ENCODE data around the gene EHD4.

The EHD4 gene

DNA sequence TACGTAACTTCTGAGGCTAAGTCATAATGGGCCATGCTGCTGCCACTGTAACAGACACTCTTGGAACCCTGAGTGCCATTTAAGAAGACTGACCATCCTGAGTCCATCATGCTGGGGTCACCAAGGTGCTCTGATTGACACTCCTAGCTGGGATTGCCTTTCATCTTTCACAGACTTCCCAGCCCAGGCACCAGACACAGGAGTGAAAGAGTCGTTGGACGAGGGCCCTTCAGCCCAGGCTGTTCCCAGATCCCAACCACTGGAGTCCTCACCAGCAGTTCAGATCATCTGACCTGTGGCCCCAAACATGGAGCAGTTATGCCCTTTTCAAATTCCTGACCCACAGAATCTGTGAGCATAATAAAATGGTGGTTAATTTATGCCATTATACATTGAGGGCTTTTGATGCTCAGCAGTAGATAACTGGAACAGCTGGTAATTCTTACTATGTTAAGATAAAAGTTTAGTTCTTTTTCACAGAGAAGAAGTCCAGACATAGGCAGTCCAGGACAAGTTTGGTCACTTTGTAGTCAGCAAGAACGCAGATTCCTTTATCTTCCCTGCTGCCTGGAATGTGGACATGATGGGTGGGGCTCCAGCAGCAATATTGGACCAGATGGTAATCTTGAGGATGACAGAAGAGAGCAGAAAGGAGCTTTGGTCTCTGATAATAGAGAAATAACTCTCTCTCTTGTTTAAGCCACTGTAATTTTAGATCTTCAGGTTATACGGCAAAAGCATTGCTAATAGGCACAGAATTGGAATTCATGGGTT, 7.3 kb upstream of the EHD4 start:
- no peaks in the 10 kb centered on the region for H3K4me1 ChIP-seq (ENCODE audit: low read length)
- no peak overlapping the region for H2AFZ ChIP-seq (ENCODE audit: low read depth, low read length)

DNA sequence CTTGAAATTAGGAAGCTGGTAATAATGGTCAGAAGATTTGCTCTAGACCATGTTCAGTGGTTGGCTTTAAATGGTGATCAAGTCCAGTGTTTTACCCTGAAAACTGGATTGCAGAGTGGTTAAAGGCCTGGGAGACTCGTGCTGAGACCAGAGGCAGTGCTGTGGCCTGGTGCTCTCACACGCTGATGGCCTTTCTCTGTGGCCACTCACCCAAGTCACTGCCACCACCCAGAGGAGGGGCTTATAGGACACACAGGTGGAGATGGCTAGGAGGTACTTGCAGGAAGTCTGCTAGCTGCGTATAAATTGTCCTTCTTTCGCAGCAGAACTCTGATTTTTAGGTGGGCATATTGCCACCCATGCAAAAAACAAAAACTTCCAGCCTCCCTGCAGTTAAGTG, 6.2 kb upstream of the EHD4 start:
- no peak overlapping the region for H3K9ac ChIP-seq (ENCODE audit: low read length)
- H3K4me1 ChIP-seq (ENCODE audit: low read length) = no peaks in the 10 kb centered on the region
- H2AFZ ChIP-seq (ENCODE audit: low read depth, low read length) = no peak overlapping the region
- no peaks in the 10 kb centered on the region for H3K9me3 ChIP-seq (ENCODE audit: insufficient read depth, low read length)
- no peak overlapping the region for H3K4me2 ChIP-seq (ENCODE audit: low read length)
- H3K79me2 ChIP-seq (ENCODE audit: low read length) = no peaks in the 10 kb centered on the region
- H3K27me3 ChIP-seq (ENCODE audit: low read depth, low read length) = peaks cover 57% of the 10 kb centered on the region
- no peak overlapping the region for H3K4me3 ChIP-seq (ENCODE audit: low read length)
- no peak overlapping the region for H3K27ac ChIP-seq (ENCODE audit: low read length)
- no peaks in the 10 kb centered on the region for H3K36me3 ChIP-seq (replicated peaks; ENCODE audit: low read depth, low read length)
- TF ChIP-seq EZH2phosphoT487 (IDR thresholded peaks at IDR 0.05; ENCODE audit: low read depth) = no peak
- TF ChIP-seq, protein P1, sequence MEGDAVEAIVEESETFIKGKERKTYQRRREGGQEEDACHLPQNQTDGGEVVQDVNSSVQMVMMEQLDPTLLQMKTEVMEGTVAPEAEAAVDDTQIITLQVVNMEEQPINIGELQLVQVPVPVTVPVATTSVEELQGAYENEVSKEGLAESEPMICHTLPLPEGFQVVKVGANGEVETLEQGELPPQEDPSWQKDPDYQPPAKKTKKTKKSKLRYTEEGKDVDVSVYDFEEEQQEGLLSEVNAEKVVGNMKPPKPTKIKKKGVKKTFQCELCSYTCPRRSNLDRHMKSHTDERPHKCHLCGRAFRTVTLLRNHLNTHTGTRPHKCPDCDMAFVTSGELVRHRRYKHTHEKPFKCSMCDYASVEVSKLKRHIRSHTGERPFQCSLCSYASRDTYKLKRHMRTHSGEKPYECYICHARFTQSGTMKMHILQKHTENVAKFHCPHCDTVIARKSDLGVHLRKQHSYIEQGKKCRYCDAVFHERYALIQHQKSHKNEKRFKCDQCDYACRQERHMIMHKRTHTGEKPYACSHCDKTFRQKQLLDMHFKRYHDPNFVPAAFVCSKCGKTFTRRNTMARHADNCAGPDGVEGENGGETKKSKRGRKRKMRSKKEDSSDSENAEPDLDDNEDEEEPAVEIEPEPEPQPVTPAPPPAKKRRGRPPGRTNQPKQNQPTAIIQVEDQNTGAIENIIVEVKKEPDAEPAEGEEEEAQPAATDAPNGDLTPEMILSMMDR (IDR thresholded peaks at IDR 0.05; ENCODE audit: low read depth, low read length) = no peak
- H4K20me1 ChIP-seq (ENCODE audit: insufficient read depth, low read length) = no peaks in the 10 kb centered on the region

More for the DNA sequence above, 7.3 kb upstream of the EHD4 start:
- no peaks in the 10 kb centered on the region for H3K36me3 ChIP-seq (replicated peaks; ENCODE audit: low read depth, low read length)
- H3K9me3 ChIP-seq (ENCODE audit: insufficient read depth, low read length) = no peaks in the 10 kb centered on the region
- no peaks in the 10 kb centered on the region for H3K79me2 ChIP-seq (ENCODE audit: low read length)
- no peak overlapping the region for H3K4me3 ChIP-seq (ENCODE audit: low read length)
- no peak overlapping the region for H3K27ac ChIP-seq (ENCODE audit: low read length)
- no peak for TF ChIP-seq EZH2phosphoT487 (IDR thresholded peaks at IDR 0.05; ENCODE audit: low read depth)
- TF ChIP-seq, protein P1 (IDR thresholded peaks at IDR 0.05; ENCODE audit: low read depth, low read length) = no peak
- H3K9ac ChIP-seq (ENCODE audit: low read length) = no peak overlapping the region
- H3K4me2 ChIP-seq (ENCODE audit: low read length) = no peak overlapping the region
- peaks cover 48% of the 10 kb centered on the region for H3K27me3 ChIP-seq (ENCODE audit: low read depth, low read length)
- no peaks in the 10 kb centered on the region for H4K20me1 ChIP-seq (ENCODE audit: insufficient read depth, low read length)

DNA sequence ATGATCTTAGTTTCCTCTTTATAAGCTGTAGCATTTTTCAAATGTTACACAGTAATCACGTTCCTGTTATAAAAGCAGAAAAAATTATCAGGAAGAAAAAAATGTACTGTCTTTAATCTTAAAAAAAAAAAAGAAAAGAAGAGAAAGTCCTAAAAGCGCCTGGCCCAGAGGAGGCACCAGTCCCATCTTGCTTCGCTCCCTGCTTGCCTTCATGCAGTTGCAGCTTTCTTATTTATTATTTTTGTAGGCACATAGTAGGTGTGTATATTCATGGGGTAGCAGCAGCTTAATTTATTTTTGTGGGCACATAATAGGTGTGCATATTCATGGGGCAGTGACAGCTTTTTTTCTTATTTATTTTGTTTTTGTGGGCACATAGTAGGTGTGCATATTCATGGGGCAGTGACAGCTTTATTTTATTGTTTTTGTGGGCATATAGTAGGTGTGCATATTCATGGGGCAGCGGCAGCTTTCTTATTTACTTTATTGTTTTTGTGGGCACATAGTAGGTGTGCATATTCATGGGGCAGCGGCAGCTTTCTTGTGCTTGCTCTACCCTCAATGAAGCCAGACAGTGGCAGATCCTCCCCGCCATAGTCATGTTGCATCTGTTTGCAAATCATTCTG, 5.5 kb upstream of the EHD4 start:
- Histone ChIP-seq H3K27ac (ENCODE audit: low read length) (no peak overlapping the region), H3K4me2 (ENCODE audit: low read length) (no peak overlapping the region), H2AFZ (ENCODE audit: low read depth, low read length) (no peak overlapping the region), H4K20me1 (ENCODE audit: insufficient read depth, low read length) (no peaks in the 10 kb centered on the region), H3K36me3 (replicated peaks; ENCODE audit: low read depth, low read length) (no peaks in the 10 kb centered on the region), H3K9ac (ENCODE audit: low read length) (no peak overlapping the region), H3K4me3 (ENCODE audit: low read length) (no peak overlapping the region), H3K4me1 (ENCODE audit: low read length) (no peaks in the 10 kb centered on the region), H3K79me2 (ENCODE audit: low read length) (no peaks in the 10 kb centered on the region), H3K9me3 (ENCODE audit: insufficient read depth, low read length) (no peaks in the 10 kb centered on the region), H3K27me3 (ENCODE audit: low read depth, low read length) (peaks cover 57% of the 10 kb centered on the region)
- TF ChIP-seq, protein P1 (IDR thresholded peaks at IDR 0.05; ENCODE audit: low read depth, low read length) = no peak
- no peak for TF ChIP-seq EZH2phosphoT487 (IDR thresholded peaks at IDR 0.05; ENCODE audit: low read depth)

DNA sequence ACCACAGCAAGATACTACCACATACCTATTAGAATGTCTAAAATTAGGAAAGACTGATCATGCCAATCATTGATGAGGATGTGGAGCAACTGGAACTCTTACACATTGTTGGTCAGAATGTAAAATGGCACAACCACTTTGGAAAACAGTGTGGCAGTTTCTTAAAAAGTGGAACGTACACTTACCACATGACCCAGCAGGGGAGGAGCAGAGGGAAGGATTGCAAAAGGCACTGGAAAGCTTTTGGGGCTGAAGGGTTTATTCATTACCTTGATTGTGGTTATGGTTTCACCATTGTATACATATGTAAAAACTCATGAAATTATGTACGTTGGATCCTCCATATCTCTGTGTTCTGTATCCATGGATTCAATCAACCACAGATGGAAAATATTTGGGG, 3.3 kb upstream of the EHD4 start:
- H3K9ac ChIP-seq (ENCODE audit: low read length) = no peak overlapping the region
- peaks cover 13% of the 10 kb centered on the region for H3K79me2 ChIP-seq (ENCODE audit: low read length)
- no peak overlapping the region for H3K27ac ChIP-seq (ENCODE audit: low read length)
- no peak overlapping the region for H3K4me2 ChIP-seq (ENCODE audit: low read length)
- H2AFZ ChIP-seq (ENCODE audit: low read depth, low read length) = no peak overlapping the region
- H3K36me3 ChIP-seq (replicated peaks; ENCODE audit: low read depth, low read length) = no peaks in the 10 kb centered on the region
- peaks cover 7% of the 10 kb centered on the region for H3K4me1 ChIP-seq (ENCODE audit: low read length)
- H3K27me3 ChIP-seq (ENCODE audit: low read depth, low read length) = peaks cover 57% of the 10 kb centered on the region
- no peak overlapping the region for H3K4me3 ChIP-seq (ENCODE audit: low read length)
- H4K20me1 ChIP-seq (ENCODE audit: insufficient read depth, low read length) = no peaks in the 10 kb centered on the region
- TF ChIP-seq, protein P1 (IDR thresholded peaks at IDR 0.05; ENCODE audit: low read depth, low read length) = no peak
- no peak for TF ChIP-seq EZH2phosphoT487 (IDR thresholded peaks at IDR 0.05; ENCODE audit: low read depth)
- H3K9me3 ChIP-seq (ENCODE audit: insufficient read depth, low read length) = no peaks in the 10 kb centered on the region
